HG03064 (cell line): Measurements from ENCODE around the gene WDR87.
"Not testable (repeated sequence)": the region's sequence is repeated elsewhere in the genome, so short reads cannot be mapped to it uniquely, and the experiment has no call there.

Experiments
- ATAC-seq: cut with Tn5 transposase; IDR thresholded peaks from one replicate; pipeline ENCODE4 v1.9.1; 2021; ENCODE audit warnings: low read depth; ENCODE audit not compliant: unreplicated experiment

The WDR87 gene

GRCh38 chr19:37931881-37932655 lies 25.7 kb upstream of the WDR87 start:
- no peak for ATAC-seq

- ATAC-seq = no peak
Observed at GRCh38 chr19:37930416-37930815, 24.0 kb upstream of the WDR87 start.

- no peak for ATAC-seq
Observed at GRCh38 chr19:37929355-37929923, 23.0 kb upstream of the WDR87 start.

- no peak for ATAC-seq
Observed at GRCh38 chr19:37928527-37929286, 22.3 kb upstream of the WDR87 start.

- ATAC-seq = no peak
Observed at GRCh38 chr19:37926711-37927110, 20.3 kb upstream of the WDR87 start.

GRCh38 chr19:37926255-37926654 lies 19.9 kb upstream of the WDR87 start:
- ATAC-seq = no peak

GRCh38 chr19:37925212-37925611 lies 18.8 kb upstream of the WDR87 start:
- ATAC-seq = no peak

- not testable (repeated sequence) for ATAC-seq
Observed at GRCh38 chr19:37924573-37924972, 18.2 kb upstream of the WDR87 start.

- ATAC-seq = no peak
Observed at GRCh38 chr19:37920591-37921450, 14.4 kb upstream of the WDR87 start.

GRCh38 chr19:37914908-37915307 lies 8.5 kb upstream of the WDR87 start:
- no peak for ATAC-seq

GRCh38 chr19:37909661-37910199 lies 3.3 kb upstream of the WDR87 start:
- ATAC-seq = no peak

- no peak for ATAC-seq
Observed at GRCh38 chr19:37907735-37908455, 1.5 kb upstream of the WDR87 start.

- ATAC-seq = peak; percentile 68
Observed at GRCh38 chr19:37906869-37907734, 708 bp upstream of the WDR87 start, which contains the start of gene SIPA1L3. TSS of gene SIPA1L3 (plus strand) at chr19:37907208. CDS start at chr19:38081566, 174,358 bp downstream.

GRCh38 chr19:37903096-37903495 lies 3.3 kb downstream of the WDR87 start:
- ATAC-seq = no peak

- ATAC-seq = no peak
Observed at GRCh38 chr19:37902668-37903067, 3.7 kb downstream of the WDR87 start.

- ATAC-seq = no peak
Observed at GRCh38 chr19:37899966-37900365, 6.4 kb downstream of the WDR87 start.

GRCh38 chr19:37899453-37899852 lies 6.9 kb downstream of the WDR87 start:
- no peak for ATAC-seq

- ATAC-seq = no peak
Observed at GRCh38 chr19:37896180-37896579, 10.2 kb downstream of the WDR87 start.
